GM12878 (cell line): ENCODE data around the gene NRG2. TPM values are rescaled to one million over a fixed set of nuclear protein-coding genes. Genes with fewer than 3 reads are reported as not detected.

Source experiments
- ATF7 ChIP-seq: fragments of 450-650 bp; IDR thresholded peaks from 2 replicates; pipeline ENCODE4 v1.6.1; 2016; ENCODE audit warnings: low read depth, mild to moderate bottlenecking
- CEBPB ChIP-seq, 2 experiments: fragments of 150-350 bp in 1 of 2; IDR thresholded peaks; 2 replicates each; pipeline ENCODE4 v1.6.1; 2012 to 2014; ENCODE audit warnings: low read depth in 2 of 2, low read length in 2 of 2, borderline replicate concordance in 1 of 2, inconsistent platforms in 1 of 2
- CREM ChIP-seq: IDR thresholded peaks from 2 replicates; pipeline ENCODE4 v1.6.1; 2014; ENCODE audit warnings: antibody characterized with exemption, low read depth
- GABPA ChIP-seq: IDR thresholded peaks from 2 replicates; pipeline ENCODE4 v1.6.1; 2014; ENCODE audit warnings: antibody characterized with exemption, low read depth, mild to moderate bottlenecking, inconsistent platforms
- RUNX3 ChIP-seq: IDR thresholded peaks from 2 replicates; pipeline ENCODE4 v1.6.1; 2012; ENCODE audit warnings: low read length, inconsistent platforms
- SUPT20H ChIP-seq: IDR thresholded peaks from 2 replicates; pipeline ENCODE4 v1.6.1; 2011; ENCODE audit warnings: low read depth, mild to moderate bottlenecking, low read length, moderate library complexity, borderline replicate concordance; ENCODE audit not compliant: control insufficient read depth
- ZNF274 ChIP-seq: IDR thresholded peaks from one replicate; pipeline ENCODE4 v1.8.0; 2011; ENCODE audit not compliant: insufficient read length, insufficient read depth
- polyA plus RNA-seq, 11 experiments: library from polyadenylated mRNA; depleted of rRNA in 4 of 11; unstranded in 6 of 11; stranded (reverse) in 5 of 11; fragments of >200 nt; fragmentation: Nextera tagmentation in 4 of 11; fragmentation: Illumina TruSeq in 1 of 11; extraction: Ambion mirVana in 4 of 11; extraction: Trizol in 1 of 11; gene quantifications; 1 replicate in 1 of 11; 2 replicates in 10 of 11; pipeline versions ENCODE4 v1.2.1 to v1.2.3, GENCODE V29; 2011 to 2016; ENCODE audit warnings: inconsistent platforms in 2 of 11, missing spikeins in 2 of 11, low read depth in 1 of 11
- total RNA-seq, 4 experiments: library from RNA; depleted of rRNA in 3 of 4; stranded (reverse); fragments of >200 nt in 3 of 4; fragmentation: Illumina TruSeq in 1 of 4; extraction: Trizol in 1 of 4; gene quantifications; 2 replicates each; pipeline versions ENCODE4 v1.2.1 to v1.2.3, GENCODE V29; 2013 to 2021
- TF ChIP-seq, protein P1 (sequence below): fragments of 450-650 bp; IDR thresholded peaks from 2 replicates; pipeline ENCODE4 v1.6.1; 2017; ENCODE audit warnings: antibody characterized with exemption, mild to moderate bottlenecking, moderate library complexity
- TF ChIP-seq, protein P2 (sequence below): fragments of 450-650 bp; IDR thresholded peaks from 2 replicates; pipeline ENCODE4 v1.6.1; 2018; ENCODE audit warnings: borderline replicate concordance, mild to moderate bottlenecking; ENCODE audit not compliant: partially characterized antibody

The NRG2 gene
- total and polyA plus RNA-seq, 10 of the 15 experiments (the other 5 are each of a cell fraction or from before 2014, with no cell fraction given), result 0.10 to 21.7 (median 9.6) TPM

- TF ChIP-seq SUPT20H (no peak), CREM (no peak), ZNF274 (no peak), GABPA (no peak), CEBPB (IDR thresholded peaks at IDR 0.05; ENCODE audit: borderline replicate concordance in 1 of 2, low read depth in 2 of 2, low read length in 2 of 2) (no peak), ATF7 (no peak), RUNX3 (no peak)
- TF ChIP-seq, protein P1, sequence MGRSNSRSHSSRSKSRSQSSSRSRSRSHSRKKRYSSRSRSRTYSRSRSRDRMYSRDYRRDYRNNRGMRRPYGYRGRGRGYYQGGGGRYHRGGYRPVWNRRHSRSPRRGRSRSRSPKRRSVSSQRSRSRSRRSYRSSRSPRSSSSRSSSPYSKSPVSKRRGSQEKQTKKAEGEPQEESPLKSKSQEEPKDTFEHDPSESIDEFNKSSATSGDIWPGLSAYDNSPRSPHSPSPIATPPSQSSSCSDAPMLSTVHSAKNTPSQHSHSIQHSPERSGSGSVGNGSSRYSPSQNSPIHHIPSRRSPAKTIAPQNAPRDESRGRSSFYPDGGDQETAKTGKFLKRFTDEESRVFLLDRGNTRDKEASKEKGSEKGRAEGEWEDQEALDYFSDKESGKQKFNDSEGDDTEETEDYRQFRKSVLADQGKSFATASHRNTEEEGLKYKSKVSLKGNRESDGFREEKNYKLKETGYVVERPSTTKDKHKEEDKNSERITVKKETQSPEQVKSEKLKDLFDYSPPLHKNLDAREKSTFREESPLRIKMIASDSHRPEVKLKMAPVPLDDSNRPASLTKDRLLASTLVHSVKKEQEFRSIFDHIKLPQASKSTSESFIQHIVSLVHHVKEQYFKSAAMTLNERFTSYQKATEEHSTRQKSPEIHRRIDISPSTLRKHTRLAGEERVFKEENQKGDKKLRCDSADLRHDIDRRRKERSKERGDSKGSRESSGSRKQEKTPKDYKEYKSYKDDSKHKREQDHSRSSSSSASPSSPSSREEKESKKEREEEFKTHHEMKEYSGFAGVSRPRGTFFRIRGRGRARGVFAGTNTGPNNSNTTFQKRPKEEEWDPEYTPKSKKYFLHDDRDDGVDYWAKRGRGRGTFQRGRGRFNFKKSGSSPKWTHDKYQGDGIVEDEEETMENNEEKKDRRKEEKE, result no peak
- TF ChIP-seq, protein P2, sequence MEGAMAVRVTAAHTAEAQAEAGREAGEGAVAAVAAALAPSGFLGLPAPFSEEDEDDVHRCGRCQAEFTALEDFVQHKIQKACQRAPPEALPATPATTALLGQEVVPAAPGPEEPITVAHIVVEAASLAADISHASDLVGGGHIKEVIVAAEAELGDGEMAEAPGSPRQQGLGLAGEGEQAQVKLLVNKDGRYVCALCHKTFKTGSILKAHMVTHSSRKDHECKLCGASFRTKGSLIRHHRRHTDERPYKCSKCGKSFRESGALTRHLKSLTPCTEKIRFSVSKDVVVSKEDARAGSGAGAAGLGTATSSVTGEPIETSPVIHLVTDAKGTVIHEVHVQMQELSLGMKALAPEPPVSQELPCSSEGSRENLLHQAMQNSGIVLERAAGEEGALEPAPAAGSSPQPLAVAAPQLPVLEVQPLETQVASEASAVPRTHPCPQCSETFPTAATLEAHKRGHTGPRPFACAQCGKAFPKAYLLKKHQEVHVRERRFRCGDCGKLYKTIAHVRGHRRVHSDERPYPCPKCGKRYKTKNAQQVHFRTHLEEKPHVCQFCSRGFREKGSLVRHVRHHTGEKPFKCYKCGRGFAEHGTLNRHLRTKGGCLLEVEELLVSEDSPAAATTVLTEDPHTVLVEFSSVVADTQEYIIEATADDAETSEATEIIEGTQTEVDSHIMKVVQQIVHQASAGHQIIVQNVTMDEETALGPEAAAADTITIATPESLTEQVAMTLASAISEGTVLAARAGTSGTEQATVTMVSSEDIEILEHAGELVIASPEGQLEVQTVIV, result no peak
Observed at GRCh38 chr5:140010798-140011197, 32.3 kb downstream of the NRG2 start (continued).
